ENCODE data around the gene NYNRIN.

GRCh38 chr14:24395609-24396582 is 2.9 kb upstream of the NYNRIN start:
- TF ChIP-seq, protein P1, sequence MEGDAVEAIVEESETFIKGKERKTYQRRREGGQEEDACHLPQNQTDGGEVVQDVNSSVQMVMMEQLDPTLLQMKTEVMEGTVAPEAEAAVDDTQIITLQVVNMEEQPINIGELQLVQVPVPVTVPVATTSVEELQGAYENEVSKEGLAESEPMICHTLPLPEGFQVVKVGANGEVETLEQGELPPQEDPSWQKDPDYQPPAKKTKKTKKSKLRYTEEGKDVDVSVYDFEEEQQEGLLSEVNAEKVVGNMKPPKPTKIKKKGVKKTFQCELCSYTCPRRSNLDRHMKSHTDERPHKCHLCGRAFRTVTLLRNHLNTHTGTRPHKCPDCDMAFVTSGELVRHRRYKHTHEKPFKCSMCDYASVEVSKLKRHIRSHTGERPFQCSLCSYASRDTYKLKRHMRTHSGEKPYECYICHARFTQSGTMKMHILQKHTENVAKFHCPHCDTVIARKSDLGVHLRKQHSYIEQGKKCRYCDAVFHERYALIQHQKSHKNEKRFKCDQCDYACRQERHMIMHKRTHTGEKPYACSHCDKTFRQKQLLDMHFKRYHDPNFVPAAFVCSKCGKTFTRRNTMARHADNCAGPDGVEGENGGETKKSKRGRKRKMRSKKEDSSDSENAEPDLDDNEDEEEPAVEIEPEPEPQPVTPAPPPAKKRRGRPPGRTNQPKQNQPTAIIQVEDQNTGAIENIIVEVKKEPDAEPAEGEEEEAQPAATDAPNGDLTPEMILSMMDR (IDR thresholded peaks at IDR 0.05) = no peak
- no peak for TF ChIP-seq POLR2A (IDR thresholded peaks at IDR 0.05)

Measured in lower leg skin (tissue), 3 donors.